Neutrophil (primary cell): Measurements from ENCODE around the gene TLE1.

ENCODE experiments used
- H3K27ac ChIP-seq: fragments of 200-600 bp; sonication (generic); 2 replicates; pipeline ENCODE4 v1.5.1; 2016; ENCODE audit warnings: mild to moderate bottlenecking, moderate library complexity
- H3K27me3 ChIP-seq: fragments of 200-600 bp; sonication (generic); 2 replicates; pipeline ENCODE4 v1.6.0; 2016; ENCODE audit warnings: mild to moderate bottlenecking
- H3K36me3 ChIP-seq: fragments of 200-600 bp; sonication (generic); 2 replicates; pipeline ENCODE4 v1.5.1; 2017
- H3K4me1 ChIP-seq, 2 experiments: fragments of 200-600 bp in 1 of 2; sonication (generic) in 1 of 2; 1 replicate in 1 of 2; 2 replicates in 1 of 2; pipeline versions ENCODE4 v1.5.1 to v1.6.1; 2013 to 2016; ENCODE audit warnings: low read depth in 1 of 2, low read length in 1 of 2, mild to moderate bottlenecking in 1 of 2, moderate library complexity in 1 of 2; ENCODE audit not compliant: control insufficient read depth in 1 of 2, insufficient read depth in 1 of 2
- H3K4me3 ChIP-seq, 2 experiments: fragments of 200-600 bp in 1 of 2; sonication (generic) in 1 of 2; 1 replicate in 1 of 2; 2 replicates in 1 of 2; pipeline ENCODE4 v1.5.1; 2013 to 2016; ENCODE audit warnings: low read depth in 1 of 2, low read length in 1 of 2, mild to moderate bottlenecking in 1 of 2, moderate library complexity in 1 of 2
- H3K9me3 ChIP-seq: fragments of 200-600 bp; sonication (generic); 2 replicates; pipeline ENCODE4 v1.5.1; 2016
- CTCF ChIP-seq: fragments of 200-600 bp; sonication (generic); IDR thresholded peaks from 2 replicates; pipeline ENCODE4 v1.5.1; 2016; ENCODE audit warnings: antibody characterized with exemption

The TLE1 gene

GRCh38 chr9:81683238-81683637 lies 6.1 kb downstream of the TLE1 start:
- Histone ChIP-seq H3K27me3 (peaks cover 43% of the 10 kb centered on the region), H3K4me1 (peaks cover 26 to 38% of the 10 kb centered on the region in 2 experiments), H3K4me3 (peak overlapping the region in 1 of 2 experiments; percentile 42), H3K9me3 (no peaks in the 10 kb centered on the region), H3K27ac (no peak overlapping the region), H3K36me3 (no peaks in the 10 kb centered on the region)
- TF ChIP-seq CTCF = no peak

GRCh38 chr9:81682797-81683196 lies 6.5 kb downstream of the TLE1 start:
- peaks cover 26 to 36% of the 10 kb centered on the region in 2 experiments for H3K4me1 ChIP-seq
- H3K36me3 ChIP-seq = no peaks in the 10 kb centered on the region
- H3K27ac ChIP-seq = no peak overlapping the region
- peaks cover 39% of the 10 kb centered on the region for H3K27me3 ChIP-seq
- no peaks in the 10 kb centered on the region for H3K9me3 ChIP-seq
- TF ChIP-seq CTCF = no peak
- peak overlapping the region; percentile 30 to 42 for H3K4me3 ChIP-seq

- H3K4me1 ChIP-seq = peaks cover 20 to 29% of the 10 kb centered on the region in 2 experiments
Observed at GRCh38 chr9:81682177-81682576, 7.2 kb downstream of the TLE1 start.

GRCh38 chr9:81680506-81680905 lies 8.8 kb downstream of the TLE1 start:
- Histone ChIP-seq H3K4me1 (peaks cover 14 to 16% of the 10 kb centered on the region in 2 experiments), H3K9me3 (no peaks in the 10 kb centered on the region), H3K27ac (no peak overlapping the region), H3K4me3 (no peak overlapping the region), H3K27me3 (peaks cover 16% of the 10 kb centered on the region), H3K36me3 (no peaks in the 10 kb centered on the region)
- TF ChIP-seq CTCF = no peak

More at GRCh38 chr9:81682177-81682576, 7.2 kb downstream of the TLE1 start:
- H3K27me3 ChIP-seq = peaks cover 33% of the 10 kb centered on the region
- no peaks in the 10 kb centered on the region for H3K36me3 ChIP-seq
- H3K9me3 ChIP-seq = no peaks in the 10 kb centered on the region
- no peak overlapping the region for H3K4me3 ChIP-seq
- TF ChIP-seq CTCF = no peak
- no peak overlapping the region for H3K27ac ChIP-seq

- no peaks in the 10 kb centered on the region for H3K36me3 ChIP-seq
- peaks cover 11% of the 10 kb centered on the region for H3K27me3 ChIP-seq
Observed at GRCh38 chr9:81680006-81680405, 9.3 kb downstream of the TLE1 start.

More at GRCh38 chr9:81680006-81680405, 9.3 kb downstream of the TLE1 start:
- no peak for TF ChIP-seq CTCF
- no peak overlapping the region for H3K4me3 ChIP-seq
- peaks cover 14 to 16% of the 10 kb centered on the region in 2 experiments for H3K4me1 ChIP-seq
- no peak overlapping the region for H3K27ac ChIP-seq
- no peaks in the 10 kb centered on the region for H3K9me3 ChIP-seq
